Measurements from ENCODE around the gene SURF6.
"Not testable (repeated sequence)": the region's sequence is repeated elsewhere in the genome, so short reads cannot be mapped to it uniquely, and the experiment has no call there.

SURF6 gene

GRCh38 chr9:133348718-133349573, 13.0 kb upstream of the SURF6 start:
- no peak for DNase-seq (ENCODE audit: low read depth, low spot score)

GRCh38 chr9:133347985-133348717, 12.2 kb upstream of the SURF6 start, which contains the start of the genes MED22 and RPL7A:
TSS of gene MED22 (minus strand) at chr9:133348131. CDS start at chr9:133346662, 1,469 bp downstream.
TSS of gene RPL7A (plus strand) at chr9:133348218. CDS start at chr9:133348244, 26 bp downstream.
- peak; percentile 97 for DNase-seq (ENCODE audit: low read depth, low spot score)

- peak; percentile 63 for DNase-seq (ENCODE audit: low read depth, low spot score)
These were observed 11.6 kb upstream of the SURF6 start for GRCh38 chr9:133347515-133347984.

GRCh38 chr9:133346021-133346785, 10.2 kb upstream of the SURF6 start:
- DNase-seq (ENCODE audit: low read depth, low spot score): no peak

GRCh38 chr9:133345596-133345995, 9.6 kb upstream of the SURF6 start:
- DNase-seq (ENCODE audit: low read depth, low spot score): no peak

- no peak for DNase-seq (ENCODE audit: low read depth, low spot score)
These were observed 9.0 kb upstream of the SURF6 start for GRCh38 chr9:133344979-133345378.

GRCh38 chr9:133344071-133344470, 8.1 kb upstream of the SURF6 start:
- DNase-seq (ENCODE audit: low read depth, low spot score): no peak

- no peak for DNase-seq (ENCODE audit: low read depth, low spot score)
These were observed 6.6 kb upstream of the SURF6 start for GRCh38 chr9:133342570-133342969.

GRCh38 chr9:133342069-133342406, 6.0 kb upstream of the SURF6 start:
- no peak for DNase-seq (ENCODE audit: low read depth, low spot score)

GRCh38 chr9:133341369-133342068, 5.5 kb upstream of the SURF6 start:
- no peak for DNase-seq (ENCODE audit: low read depth, low spot score)

GRCh38 chr9:133340916-133341315, 4.9 kb upstream of the SURF6 start:
- no peak for DNase-seq (ENCODE audit: low read depth, low spot score)

- DNase-seq (ENCODE audit: low read depth, low spot score): no peak
These were observed 4.3 kb upstream of the SURF6 start for GRCh38 chr9:133340256-133340655.

- no peak for DNase-seq (ENCODE audit: low read depth, low spot score)
These were observed 3.7 kb upstream of the SURF6 start for GRCh38 chr9:133339641-133340040.

GRCh38 chr9:133334888-133335287, 1.1 kb downstream of the SURF6 start:
- not testable (repeated sequence) for DNase-seq (ENCODE audit: low read depth, low spot score)

GRCh38 chr9:133334161-133334560, 1.8 kb downstream of the SURF6 start:
- DNase-seq (ENCODE audit: low read depth, low spot score): no peak

GRCh38 chr9:133333566-133333965, 2.4 kb downstream of the SURF6 start:
- DNase-seq (ENCODE audit: low read depth, low spot score): no peak

- DNase-seq (ENCODE audit: low read depth, low spot score): no peak
These were observed 3.0 kb downstream of the SURF6 start for GRCh38 chr9:133333011-133333410.

GRCh38 chr9:133332381-133332730, 3.6 kb downstream of the SURF6 start:
- DNase-seq (ENCODE audit: low read depth, low spot score): no peak

GRCh38 chr9:133331641-133332380, 4.2 kb downstream of the SURF6 start:
- DNase-seq (ENCODE audit: low read depth, low spot score): no peak

- no peak for DNase-seq (ENCODE audit: low read depth, low spot score)
These were observed 4.8 kb downstream of the SURF6 start for GRCh38 chr9:133331221-133331620.

Measured in astrocyte of the hippocampus (primary cell).